HEK293 (cell line): ENCODE measurements around the gene GAS2L3.

ENCODE experiments used
- BCL11B ChIP-seq: fragments of 450-650 bp; formaldehyde crosslinking; IDR thresholded peaks from 2 replicates; pipeline ENCODE4 v1.5.1; 2016; ENCODE audit warnings: low read depth, missing biosample characterization, missing genetic modification characterization
- CTCF ChIP-seq: fragments of 450-650 bp; formaldehyde crosslinking; IDR thresholded peaks from 2 replicates; pipeline ENCODE4 v1.5.1; 2016; ENCODE audit warnings: missing biosample characterization, missing genetic modification characterization
- HOXA7 ChIP-seq: sonication (generic); formaldehyde crosslinking; IDR thresholded peaks from 2 replicates; pipeline ENCODE4 v1.8.1; 2022; ENCODE audit warnings: missing genetic modification reagents, borderline replicate concordance
- YY1 ChIP-seq: fragments of 450-650 bp; formaldehyde crosslinking; IDR thresholded peaks from 2 replicates; pipeline ENCODE4 v1.5.1; 2018; ENCODE audit warnings: missing biosample characterization, missing genetic modification characterization
- ZNF501 ChIP-seq: fragments of 450-650 bp; formaldehyde crosslinking; IDR thresholded peaks from 2 replicates; pipeline ENCODE4 v1.5.1; 2016; ENCODE audit warnings: missing biosample characterization, missing genetic modification characterization
- ZNF629 ChIP-seq: fragments of 450-650 bp; formaldehyde crosslinking; IDR thresholded peaks from 2 replicates; pipeline ENCODE4 v1.5.1; 2017; ENCODE audit warnings: missing biosample characterization, missing genetic modification characterization

- TF ChIP-seq CTCF (tag by site-specific recombination) (no peak), ZNF629 (no peak), YY1 (no peak), ZNF501 (no peak), HOXA7 (CRISPR knock-in tag) (no peak), BCL11B (tag by site-specific recombination) (no peak)
Observed at GRCh38 chr12:100652488-100652887, 79.0 kb downstream of the GAS2L3 start.
